ENCODE measurements around the gene PAPSS2. TPM values are rescaled to one million over a fixed set of nuclear protein-coding genes. Genes with fewer than 3 reads are reported as not detected.
"Not testable (repeated sequence)": the region's sequence is repeated elsewhere in the genome, so short reads cannot be mapped to it uniquely, and the experiment has no call there.

The PAPSS2 gene
- total RNA-seq, 1 experiment from 2014 or later = 24.5 TPM

DNA sequence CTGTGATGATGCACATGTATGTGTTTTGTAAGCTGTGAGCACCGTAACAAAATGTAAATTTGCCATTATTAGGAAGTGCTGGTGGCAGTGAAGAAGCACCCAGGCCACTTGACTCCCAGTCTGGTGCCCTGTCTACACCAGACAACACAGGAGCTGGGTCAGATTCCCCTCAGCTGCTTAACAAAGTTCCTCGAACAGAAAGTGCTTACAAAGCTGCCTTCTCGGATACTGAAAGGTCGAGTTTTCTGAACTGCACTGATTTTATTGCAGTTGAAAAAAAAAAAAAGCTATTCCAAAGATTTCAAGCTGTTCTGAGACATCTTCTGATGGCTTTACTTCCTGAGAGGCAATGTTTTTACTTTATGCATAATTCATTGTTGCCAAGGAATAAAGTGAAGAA is 87.2 kb downstream of the PAPSS2 start:
- no peak overlapping the region for H4K91ac ChIP-seq (ENCODE audit: insufficient read length, low read depth, low read length)
- H3K4me1 Mint-ChIP-seq = peaks cover 31 to 42% of the 10 kb centered on the region in 2 experiments
- DNase-seq = no peak
- H4K20me1 ChIP-seq (ENCODE audit: control insufficient read depth, insufficient read depth, insufficient read length) = no peaks in the 10 kb centered on the region
- H3K18ac ChIP-seq (ENCODE audit: insufficient read length, low read depth, low read length) = no peak overlapping the region
- H3K14ac ChIP-seq (ENCODE audit: insufficient read depth, low read length) = no peak overlapping the region
- no peak overlapping the region for H3K4me2 ChIP-seq (ENCODE audit: insufficient read depth, insufficient read length, low read length)
- WGBS (ENCODE audit: extremely low coverage, insufficient read length, low lambda C conversion rate) = no CpG with 5 or more reads among the region's 4 CpGs
- peak overlapping the region in 1 of 3 experiments; percentile 44; a peak in 1 of 7 replicates for H3K27ac Mint-ChIP-seq
- H3K4me3 Mint-ChIP-seq = no peak overlapping the region
- no peaks in the 10 kb centered on the region for H3K27me3 Mint-ChIP-seq (ENCODE audit: low read depth)
- no peaks in the 10 kb centered on the region for H3K79me1 ChIP-seq (ENCODE audit: insufficient read depth, low read depth, low read length, poor library complexity, severe bottlenecking)
- peaks cover 6 to 19% (median 18%) of the 10 kb centered on the region in 3 experiments for H3K36me3 Mint-ChIP-seq (ENCODE audit: insufficient read depth in 1 of 3, low read depth in 3 of 3)
- no peak overlapping the region for H3K4ac ChIP-seq (ENCODE audit: low read depth, low read length)
- H3K9me3 Mint-ChIP-seq = no peaks in the 10 kb centered on the region
- H4K8ac ChIP-seq (replicated peaks; ENCODE audit: insufficient read length, low read depth, low read length) = no peak overlapping the region
- H3T11ph ChIP-seq (ENCODE audit: low read length) = no peak overlapping the region
- no peak overlapping the region for H2AK5ac ChIP-seq (ENCODE audit: insufficient read length, low read length)
- no peak overlapping the region for H2BK120ac ChIP-seq (ENCODE audit: low read depth, low read length, poor library complexity, severe bottlenecking)
- no peaks in the 10 kb centered on the region for H3K27me3 ChIP-seq (ENCODE audit: insufficient read depth, low read length)
- no peak overlapping the region for H4K5ac ChIP-seq (ENCODE audit: insufficient read length, low read depth, low read length)
- H2AFZ ChIP-seq (ENCODE audit: low read length) = no peak overlapping the region
- no peak overlapping the region for H2BK20ac ChIP-seq (ENCODE audit: low read depth, low read length, poor library complexity, severe bottlenecking)
- no peak overlapping the region for H3K56ac ChIP-seq (ENCODE audit: insufficient read length, low read depth, low read length)
- no peaks in the 10 kb centered on the region for H3K9me3 ChIP-seq (ENCODE audit: control insufficient read depth, low read depth, low read length)
- H3K4me1 ChIP-seq (ENCODE audit: insufficient read depth, low read length) = no peaks in the 10 kb centered on the region; the same call in 1 of the 2 replicates
- TF ChIP-seq, protein P1, sequence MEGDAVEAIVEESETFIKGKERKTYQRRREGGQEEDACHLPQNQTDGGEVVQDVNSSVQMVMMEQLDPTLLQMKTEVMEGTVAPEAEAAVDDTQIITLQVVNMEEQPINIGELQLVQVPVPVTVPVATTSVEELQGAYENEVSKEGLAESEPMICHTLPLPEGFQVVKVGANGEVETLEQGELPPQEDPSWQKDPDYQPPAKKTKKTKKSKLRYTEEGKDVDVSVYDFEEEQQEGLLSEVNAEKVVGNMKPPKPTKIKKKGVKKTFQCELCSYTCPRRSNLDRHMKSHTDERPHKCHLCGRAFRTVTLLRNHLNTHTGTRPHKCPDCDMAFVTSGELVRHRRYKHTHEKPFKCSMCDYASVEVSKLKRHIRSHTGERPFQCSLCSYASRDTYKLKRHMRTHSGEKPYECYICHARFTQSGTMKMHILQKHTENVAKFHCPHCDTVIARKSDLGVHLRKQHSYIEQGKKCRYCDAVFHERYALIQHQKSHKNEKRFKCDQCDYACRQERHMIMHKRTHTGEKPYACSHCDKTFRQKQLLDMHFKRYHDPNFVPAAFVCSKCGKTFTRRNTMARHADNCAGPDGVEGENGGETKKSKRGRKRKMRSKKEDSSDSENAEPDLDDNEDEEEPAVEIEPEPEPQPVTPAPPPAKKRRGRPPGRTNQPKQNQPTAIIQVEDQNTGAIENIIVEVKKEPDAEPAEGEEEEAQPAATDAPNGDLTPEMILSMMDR (conservative IDR thresholded peaks at IDR 0.05) = no peak
- H3K9ac ChIP-seq (ENCODE audit: extremely low read depth, insufficient read length, low read length) = no peak overlapping the region
- no peaks in the 10 kb centered on the region for H3K79me2 ChIP-seq (ENCODE audit: insufficient read depth, low read length)
- H2BK12ac ChIP-seq (ENCODE audit: insufficient read length, low read depth, low read length) = no peak overlapping the region
- H2BK5ac ChIP-seq (ENCODE audit: insufficient read length, low read length) = no peak overlapping the region
- no peak overlapping the region for H3K23ac ChIP-seq (ENCODE audit: insufficient read length, low read depth, low read length)
- H2BK15ac ChIP-seq (ENCODE audit: low read depth, low read length) = no peak overlapping the region
- no peaks in the 10 kb centered on the region for H3K23me2 ChIP-seq (ENCODE audit: insufficient read length, low read depth, low read length, poor library complexity, severe bottlenecking)
- no peak overlapping the region for H3K27ac ChIP-seq (ENCODE audit: insufficient read length, low read depth, low read length)

DNA sequence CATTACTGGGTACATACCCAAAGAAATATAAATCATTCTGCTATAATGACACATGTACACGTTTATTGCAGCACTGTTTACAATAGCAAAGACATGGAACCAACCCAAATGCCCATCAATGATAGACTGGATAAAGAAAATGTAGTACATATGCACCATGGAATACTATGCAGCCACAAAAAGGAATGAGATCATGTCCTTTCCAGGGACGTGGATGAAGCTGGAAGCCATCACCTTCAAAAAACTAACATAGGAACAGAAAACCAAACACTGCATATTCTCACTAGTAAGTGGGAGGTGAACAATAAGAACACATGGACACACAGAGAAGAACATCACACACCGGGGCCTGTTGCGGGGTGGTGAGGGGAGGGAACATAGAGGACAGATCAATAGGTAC is 88.6 kb downstream of the PAPSS2 start:
- not testable (repeated sequence) for H3K4me1 ChIP-seq (ENCODE audit: insufficient read depth, low read length); H3T11ph ChIP-seq (ENCODE audit: low read length); H4K20me1 ChIP-seq (ENCODE audit: control insufficient read depth, insufficient read depth, insufficient read length); H3K23me2 ChIP-seq (ENCODE audit: insufficient read length, low read depth, low read length, poor library complexity, severe bottlenecking); H3K4me3 Mint-ChIP-seq; H2BK20ac ChIP-seq (ENCODE audit: low read depth, low read length, poor library complexity, severe bottlenecking); H3K14ac ChIP-seq (ENCODE audit: insufficient read depth, low read length); H3K27me3 ChIP-seq (ENCODE audit: insufficient read depth, low read length); DNase-seq; H4K5ac ChIP-seq (ENCODE audit: insufficient read length, low read depth, low read length); H3K27ac ChIP-seq (ENCODE audit: insufficient read length, low read depth, low read length); H2BK12ac ChIP-seq (ENCODE audit: insufficient read length, low read depth, low read length); H3K79me1 ChIP-seq (ENCODE audit: insufficient read depth, low read depth, low read length, poor library complexity, severe bottlenecking); H3K9ac ChIP-seq (ENCODE audit: extremely low read depth, insufficient read length, low read length); H3K56ac ChIP-seq (ENCODE audit: insufficient read length, low read depth, low read length); H2BK120ac ChIP-seq (ENCODE audit: low read depth, low read length, poor library complexity, severe bottlenecking); H4K91ac ChIP-seq (ENCODE audit: insufficient read length, low read depth, low read length); H3K4me2 ChIP-seq (ENCODE audit: insufficient read depth, insufficient read length, low read length); H4K8ac ChIP-seq (replicated peaks; ENCODE audit: insufficient read length, low read depth, low read length); H2BK5ac ChIP-seq (ENCODE audit: insufficient read length, low read length); H2BK15ac ChIP-seq (ENCODE audit: low read depth, low read length); H3K23ac ChIP-seq (ENCODE audit: insufficient read length, low read depth, low read length); H3K79me2 ChIP-seq (ENCODE audit: insufficient read depth, low read length); H3K9me3 ChIP-seq (ENCODE audit: control insufficient read depth, low read depth, low read length); H3K27me3 Mint-ChIP-seq (ENCODE audit: low read depth); H3K4ac ChIP-seq (ENCODE audit: low read depth, low read length); H3K18ac ChIP-seq (ENCODE audit: insufficient read length, low read depth, low read length); H3K27ac Mint-ChIP-seq; H2AFZ ChIP-seq (ENCODE audit: low read length); H2AK5ac ChIP-seq (ENCODE audit: insufficient read length, low read length); H3K9me3 Mint-ChIP-seq
- Mint-ChIP-seq H3K4me1 (peaks cover 33 to 46% of the 10 kb centered on the region in 2 experiments), H3K36me3 (ENCODE audit: insufficient read depth in 1 of 3, low read depth in 3 of 3) (peaks cover 5 to 20% (median 18%) of the 10 kb centered on the region in 3 experiments)
- no CpG with 5 or more reads among the region's 4 CpGs for WGBS (ENCODE audit: extremely low coverage, insufficient read length, low lambda C conversion rate)

Data from H9 (cell line).